NOMO-1 treated with DMSO at 0.1 percent for 48 hours (cell line): ENCODE measurements around the gene NLGN4X.

ENCODE experiments used
- DNase-seq: peaks from one replicate; lab custom pipeline; 2025; ENCODE audit not compliant: unreplicated experiment; lab: John Stamatoyannopoulos, UW

NLGN4X gene

DNA sequence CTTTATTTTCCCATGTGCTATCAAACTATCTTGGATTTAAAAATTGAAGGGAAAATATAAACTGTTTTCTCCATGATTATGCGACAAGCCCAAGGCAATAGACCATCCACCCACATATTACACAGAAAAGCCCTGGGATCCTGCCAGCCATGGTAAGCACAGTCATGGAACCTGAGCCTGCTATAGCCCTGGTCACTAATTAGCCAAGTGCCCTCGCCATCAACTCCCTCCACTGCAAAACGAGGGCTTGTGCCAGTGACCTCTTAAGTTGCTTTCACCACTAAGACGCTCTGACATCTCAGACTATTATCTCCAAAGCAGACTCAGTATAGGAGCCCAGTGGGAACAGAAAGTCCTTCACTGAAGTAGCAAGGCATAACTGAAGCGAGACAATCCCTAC, 69.2 kb downstream of the NLGN4X start:
- no peak for DNase-seq

DNA sequence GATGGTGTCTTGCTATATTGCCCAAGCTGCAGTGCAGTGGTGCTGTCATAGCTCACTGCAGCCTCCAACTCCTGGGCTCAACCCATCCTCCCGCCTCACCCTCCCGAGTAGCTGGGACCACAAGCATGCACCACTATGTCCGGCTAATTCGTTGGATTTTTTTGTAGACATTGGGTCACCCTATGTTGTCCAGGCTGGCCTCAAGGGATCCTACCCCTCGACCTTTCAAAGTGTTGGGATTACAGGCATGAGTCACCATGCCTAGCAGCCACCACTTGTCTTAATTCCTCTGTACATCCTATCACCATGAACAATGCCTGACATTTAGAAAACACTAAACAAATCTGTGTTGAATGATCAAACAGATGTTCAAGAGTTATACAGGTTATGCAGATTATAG, 76.7 kb downstream of the NLGN4X start:
- DNase-seq = no peak

DNA sequence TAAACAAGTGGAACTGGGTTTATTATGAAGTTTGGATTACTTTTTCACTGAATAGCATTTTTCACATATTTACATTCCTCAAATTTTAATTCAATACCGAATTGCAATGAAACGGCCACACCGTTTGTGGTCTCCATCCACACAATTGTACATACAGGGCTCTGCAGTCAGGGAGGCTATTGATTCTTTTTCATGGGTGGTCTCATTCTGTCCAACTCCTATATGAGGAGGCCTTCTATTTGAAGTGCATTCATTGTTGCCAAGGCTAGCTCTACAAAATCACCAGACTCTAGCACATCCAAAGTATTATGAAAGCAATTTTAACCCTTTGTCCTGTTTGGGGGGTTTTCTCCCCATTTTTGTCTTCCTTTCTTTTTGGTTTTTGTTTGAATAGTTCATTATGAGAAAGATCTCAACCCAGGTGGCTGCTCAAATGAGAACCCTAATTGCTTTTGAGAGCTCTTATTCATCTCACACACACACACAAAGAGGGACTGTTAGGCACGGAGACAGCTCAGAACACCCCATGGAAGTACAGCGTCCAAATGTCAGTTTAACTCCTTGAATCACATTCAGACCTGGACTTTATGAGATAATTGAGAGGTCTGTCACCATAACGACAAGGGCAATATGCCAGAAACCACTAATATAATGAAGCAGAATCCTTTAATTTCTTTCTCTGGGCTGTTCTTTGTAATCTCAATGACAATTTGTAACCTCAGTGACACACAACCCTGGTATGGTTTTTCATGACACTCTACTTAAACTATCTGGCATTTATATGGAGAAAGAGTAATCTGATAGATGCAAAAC, 79.4 kb downstream of the NLGN4X start:
- DNase-seq = no peak

DNA sequence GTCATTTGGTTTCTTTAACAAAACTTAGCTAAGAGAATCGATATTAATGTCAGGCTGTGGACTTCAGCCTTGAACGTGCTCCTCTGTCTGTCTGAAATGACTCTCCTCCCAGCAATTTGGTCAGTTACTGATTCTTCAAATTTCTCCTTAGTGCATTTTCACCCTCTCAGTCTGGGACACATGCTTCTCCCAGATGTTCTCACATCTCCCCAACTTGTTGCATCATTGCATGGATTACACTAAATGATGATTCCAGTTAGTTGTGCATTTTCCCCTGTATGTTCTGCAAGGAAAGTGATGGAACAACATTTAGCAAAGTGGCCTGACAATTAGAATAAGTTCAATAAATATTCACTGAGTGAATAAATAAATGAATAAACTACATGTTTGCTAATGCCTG, 94.4 kb downstream of the NLGN4X start:
- no peak for DNase-seq

DNA sequence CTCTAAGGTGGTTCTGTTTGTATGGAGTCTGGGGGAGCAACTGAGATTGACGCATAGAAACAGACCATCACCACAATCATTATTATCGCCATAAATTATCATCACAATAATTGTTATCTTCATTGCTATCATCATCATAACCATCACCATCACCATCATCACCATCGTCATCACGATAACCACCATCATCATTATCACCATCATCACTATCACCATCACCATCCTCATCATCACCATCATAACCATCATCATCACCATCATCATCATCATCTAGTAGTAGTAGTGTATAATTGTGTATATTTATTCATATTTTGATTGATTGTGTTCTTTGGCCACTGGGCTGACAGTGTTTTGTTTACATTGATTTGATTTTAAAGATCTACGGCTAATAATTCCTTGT, 95.7 kb downstream of the NLGN4X start:
- no peak for DNase-seq

DNA sequence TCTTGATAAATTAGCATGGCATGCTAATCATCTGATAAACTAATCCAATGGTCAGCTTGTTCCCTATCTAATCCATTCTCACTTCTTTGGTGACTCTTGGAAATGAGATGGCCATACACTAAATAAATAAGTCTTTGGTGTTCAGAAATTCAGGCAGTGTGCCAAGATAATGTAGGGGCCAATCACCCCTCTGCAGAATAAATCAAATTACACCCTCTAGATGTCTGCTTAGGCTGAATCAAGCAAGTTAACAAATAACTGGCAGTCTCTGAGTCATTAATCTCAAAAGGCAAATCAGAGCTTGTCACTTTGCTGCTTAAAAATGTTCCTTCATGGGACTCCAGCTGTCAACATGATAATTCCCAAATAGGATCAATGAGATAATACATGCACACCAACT, 97.4 kb downstream of the NLGN4X start:
- DNase-seq = no peak

DNA sequence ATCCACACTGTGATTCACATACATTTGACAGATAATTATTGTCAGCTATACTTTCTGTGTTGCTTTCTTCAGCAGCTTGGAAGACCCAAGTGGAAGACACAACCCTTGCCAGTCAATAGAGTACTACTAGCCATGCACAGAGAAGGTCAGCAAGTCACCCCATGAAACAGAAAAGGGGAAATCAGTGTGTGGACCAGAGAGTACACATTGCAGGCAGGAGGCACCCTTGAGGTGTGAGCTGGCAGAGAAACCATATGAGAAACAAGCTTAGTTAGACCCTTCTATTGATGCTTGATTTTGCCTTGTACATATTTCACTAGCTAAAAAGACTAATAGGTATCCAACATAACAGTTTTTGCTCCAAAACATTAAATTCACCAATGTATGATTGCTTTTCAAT, 99.5 kb downstream of the NLGN4X start:
- DNase-seq = no peak

DNA sequence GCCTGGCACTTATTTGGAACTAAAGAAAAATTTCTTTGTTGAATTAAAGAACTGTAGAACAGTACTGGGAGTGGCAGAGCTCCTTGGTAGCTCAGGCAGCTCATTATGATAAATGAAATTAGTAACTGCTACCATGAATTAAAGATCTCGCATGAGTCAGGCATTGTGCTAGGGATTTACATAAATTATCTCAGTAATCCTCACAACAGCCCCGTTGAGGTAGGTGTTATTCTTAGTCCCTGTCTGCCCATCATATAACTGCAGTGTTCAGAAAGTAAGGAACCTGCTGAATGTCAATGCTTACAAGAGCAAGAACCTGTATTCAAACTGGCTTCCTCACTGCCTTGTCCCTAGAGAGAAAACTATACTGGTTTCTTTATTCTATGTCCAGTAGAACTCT, 108.3 kb downstream of the NLGN4X start:
- DNase-seq = no peak

DNA sequence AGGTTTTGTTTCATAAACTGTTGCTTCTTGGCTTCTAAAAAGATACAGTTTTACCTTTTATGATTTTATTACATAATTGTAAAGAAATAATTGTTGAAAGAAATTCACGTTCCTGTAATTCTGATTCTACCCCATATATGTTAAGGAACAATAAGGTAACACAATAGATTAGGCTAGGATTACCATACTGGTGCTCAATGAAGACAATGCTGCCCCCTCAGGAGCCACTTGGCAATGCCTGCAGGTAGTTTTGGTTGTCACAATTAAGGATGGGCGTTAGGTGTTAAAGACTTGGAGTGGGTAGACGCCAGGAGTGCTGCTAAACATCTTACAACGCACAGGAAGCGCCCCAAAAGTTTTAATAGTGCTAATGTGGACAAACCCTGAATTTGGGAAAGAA, 133.2 kb downstream of the NLGN4X start:
- no peak for DNase-seq

DNA sequence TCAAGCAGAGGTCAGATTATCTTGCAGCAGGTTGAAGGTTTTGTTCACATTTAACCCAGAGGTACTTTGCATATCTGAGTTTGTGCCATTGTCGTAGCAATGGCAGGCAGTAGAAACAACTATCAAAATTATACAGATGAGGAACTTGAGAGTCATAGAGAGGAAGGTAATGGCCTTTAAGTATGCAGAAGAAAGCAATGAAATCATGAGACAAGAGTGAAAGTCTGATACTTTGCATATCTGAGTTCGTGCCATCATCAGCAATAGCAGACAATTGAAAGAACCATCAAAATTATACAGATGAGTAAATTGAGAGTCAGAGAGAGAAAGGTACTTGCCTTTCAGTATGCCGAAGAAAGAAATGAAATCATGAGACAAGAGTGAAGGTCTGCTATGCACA, 154.1 kb downstream of the NLGN4X start:
- no peak for DNase-seq

DNA sequence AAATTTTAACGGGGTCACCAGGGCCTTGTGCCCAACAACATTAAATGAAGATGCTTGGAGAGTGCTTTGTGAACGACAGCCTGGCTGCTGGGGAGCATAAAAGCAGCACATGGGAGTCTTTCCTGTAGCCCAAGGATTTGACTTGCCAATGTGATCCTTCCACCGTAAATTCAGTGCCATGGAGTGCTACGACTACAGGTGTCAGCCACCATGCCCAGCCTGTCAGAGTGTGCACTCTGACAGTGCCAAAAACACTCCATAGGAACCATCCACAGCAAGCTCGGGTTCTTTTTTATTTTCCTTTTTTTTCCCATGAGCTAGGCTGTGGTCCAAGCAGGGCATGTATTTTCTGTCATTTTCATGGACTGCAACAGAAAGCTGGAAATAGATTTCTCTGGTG, 156.9 kb downstream of the NLGN4X start:
- no peak for DNase-seq

DNA sequence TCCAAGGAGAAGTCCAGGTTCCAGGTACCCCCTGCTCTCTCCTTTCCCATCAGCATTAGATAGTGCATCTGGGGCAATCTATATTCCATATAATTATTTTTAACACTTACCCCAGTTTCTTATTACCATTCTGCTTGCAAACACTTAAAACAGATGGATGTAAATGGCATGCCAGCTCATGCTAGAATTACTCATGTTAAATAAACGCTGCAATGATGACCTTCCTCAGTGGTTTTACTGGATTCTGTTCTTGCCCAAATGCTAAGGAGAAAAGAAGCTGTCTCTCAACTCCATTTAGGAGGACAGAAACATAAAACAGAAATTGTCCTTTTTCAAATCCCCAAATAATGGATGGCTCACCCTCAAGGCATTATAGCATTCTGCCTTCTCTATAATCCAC, 161.1 kb downstream of the NLGN4X start:
- DNase-seq = no peak

DNA sequence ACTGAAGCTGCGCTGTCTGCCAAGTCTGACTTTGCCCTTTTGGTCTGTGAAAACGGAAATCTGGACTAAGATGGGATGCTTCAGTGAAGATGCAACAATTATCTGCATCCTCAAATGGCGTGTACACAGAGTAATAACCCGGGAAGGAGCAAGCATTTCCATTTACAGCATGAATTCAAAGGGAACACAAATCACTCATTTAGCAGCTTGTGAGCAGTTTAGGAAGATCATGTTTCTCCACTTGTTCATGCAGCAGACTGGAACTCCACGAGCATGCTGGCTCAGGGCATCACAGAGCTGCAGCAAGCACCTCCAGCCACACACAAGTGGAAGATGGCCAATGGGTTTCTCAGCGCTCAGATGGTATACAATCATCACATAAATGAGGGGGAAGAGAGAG, 175.5 kb downstream of the NLGN4X start:
- no peak for DNase-seq

DNA sequence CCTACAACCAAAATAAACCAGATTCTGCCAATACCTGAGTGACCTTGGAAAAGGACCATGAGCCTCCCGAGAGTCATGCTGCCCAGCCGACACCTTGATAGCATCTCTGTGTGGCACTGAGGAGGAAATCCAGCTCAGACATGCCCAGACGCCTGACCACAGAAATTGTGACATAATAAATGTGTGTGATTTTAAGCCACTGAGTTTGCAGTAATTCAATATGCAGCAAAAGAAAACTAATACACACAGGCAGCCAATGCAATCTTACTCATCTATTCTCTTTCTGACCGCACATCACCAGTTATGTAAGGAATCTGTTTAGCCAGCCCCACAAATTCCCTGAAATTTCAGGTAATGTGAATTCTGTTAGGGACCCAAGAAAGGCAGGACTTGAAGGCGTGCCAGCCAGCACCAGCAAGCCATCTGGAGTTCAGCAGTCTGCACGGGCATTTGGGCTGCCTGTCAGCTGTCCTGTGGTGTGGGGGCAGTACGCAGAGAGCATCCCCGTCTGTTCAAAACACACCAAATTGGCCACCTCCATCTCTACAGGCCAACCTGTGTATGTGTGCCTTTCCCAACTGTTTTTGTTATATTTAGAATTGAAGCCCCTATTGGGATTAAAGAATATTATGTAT, 176.4 kb downstream of the NLGN4X start:
- no peak for DNase-seq

DNA sequence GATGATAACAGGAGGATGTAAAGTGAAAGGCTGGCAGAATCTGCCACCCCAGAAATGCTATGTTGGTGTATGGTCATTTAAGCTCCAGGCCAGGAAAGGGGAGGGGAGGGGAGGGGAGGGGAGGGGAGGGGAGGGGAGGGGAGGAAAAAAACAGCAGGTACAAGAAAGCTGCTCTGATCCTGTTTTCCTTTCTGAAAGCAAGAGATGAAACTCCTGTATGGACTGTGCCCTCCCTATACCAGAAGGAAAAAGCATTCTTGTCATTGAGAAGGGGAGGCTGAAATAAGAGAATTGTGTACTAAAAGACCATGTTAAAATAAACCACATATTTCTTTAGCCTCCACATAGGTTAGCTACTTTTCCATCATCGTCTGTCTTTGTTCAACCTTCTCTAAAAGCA, 179.5 kb downstream of the NLGN4X start:
- no peak for DNase-seq

DNA sequence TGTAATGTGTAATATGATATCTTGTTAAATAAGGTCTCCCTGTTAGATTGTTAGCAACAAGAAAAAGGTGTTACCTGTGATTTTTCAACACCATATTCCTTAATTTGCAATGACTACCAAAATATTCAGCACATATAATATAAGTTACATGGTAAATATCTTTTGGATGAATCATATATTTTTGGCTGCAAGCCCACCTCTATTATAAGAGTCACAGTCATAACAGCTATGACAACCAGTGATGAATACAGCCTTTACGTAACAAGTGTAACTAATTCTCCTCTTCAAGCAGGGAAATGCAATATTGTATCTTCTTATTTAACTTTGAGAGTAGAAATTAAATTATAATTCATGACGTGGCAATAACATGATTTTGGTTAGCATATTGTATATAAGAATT, 187.0 kb downstream of the NLGN4X start:
- no peak for DNase-seq

DNA sequence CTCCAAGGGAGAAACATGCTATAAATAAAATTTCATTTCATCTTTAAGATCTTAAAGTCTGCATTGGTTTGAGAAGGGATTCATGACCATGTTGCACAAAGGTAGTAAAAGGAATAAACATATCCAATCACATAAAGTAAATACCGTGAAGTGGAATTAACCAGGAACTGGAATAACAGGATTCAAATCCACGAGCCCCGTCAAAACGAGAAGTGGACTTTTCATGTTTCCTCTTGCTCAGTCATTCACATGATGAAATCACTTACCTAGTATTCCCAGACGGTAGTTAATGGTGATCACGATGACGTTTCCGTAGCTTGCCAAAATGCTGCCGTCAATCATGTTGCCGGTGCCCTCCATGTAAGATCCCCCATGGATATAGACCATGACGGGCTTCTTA, 199.7 kb downstream of the NLGN4X start:
- DNase-seq = no peak

DNA sequence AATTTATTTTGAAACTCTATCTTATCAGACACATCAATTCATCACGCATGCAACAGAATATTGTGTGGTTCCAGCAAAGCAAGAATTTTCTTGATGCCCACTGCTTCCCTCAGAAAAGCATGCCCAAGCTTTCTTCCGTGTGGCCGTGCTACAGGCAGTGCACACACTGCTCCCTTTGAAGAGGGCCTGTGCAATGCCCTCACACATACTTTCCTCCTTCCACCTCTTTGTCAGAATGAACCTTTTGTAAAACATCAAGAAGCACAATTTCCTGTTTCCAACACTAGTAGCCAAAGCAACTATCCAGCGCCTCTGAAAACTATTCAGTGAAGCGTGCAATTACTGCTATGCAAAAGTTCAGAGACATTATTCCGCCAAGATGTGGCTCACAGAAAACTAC, 201.7 kb downstream of the NLGN4X start:
- DNase-seq = no peak

DNA sequence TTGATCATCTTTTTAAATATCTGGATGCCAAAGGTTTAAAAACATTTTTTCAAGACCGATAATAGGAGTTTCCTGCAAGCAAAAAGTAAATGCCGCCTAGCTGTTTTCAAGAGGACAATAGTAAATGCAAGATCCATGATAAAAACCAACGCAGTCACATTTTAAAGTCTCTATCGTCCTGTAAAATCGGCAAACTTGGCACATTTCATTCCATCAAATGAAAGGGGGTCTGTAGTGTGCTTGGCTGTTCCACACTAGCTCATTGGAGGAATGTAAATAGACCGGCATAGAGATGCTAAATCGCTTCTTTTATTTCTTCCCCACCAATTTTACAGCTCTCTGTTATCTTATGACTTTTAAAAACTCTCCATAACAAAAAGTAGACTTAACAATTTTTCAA, 202.2 kb downstream of the NLGN4X start:
- DNase-seq = no peak

DNA sequence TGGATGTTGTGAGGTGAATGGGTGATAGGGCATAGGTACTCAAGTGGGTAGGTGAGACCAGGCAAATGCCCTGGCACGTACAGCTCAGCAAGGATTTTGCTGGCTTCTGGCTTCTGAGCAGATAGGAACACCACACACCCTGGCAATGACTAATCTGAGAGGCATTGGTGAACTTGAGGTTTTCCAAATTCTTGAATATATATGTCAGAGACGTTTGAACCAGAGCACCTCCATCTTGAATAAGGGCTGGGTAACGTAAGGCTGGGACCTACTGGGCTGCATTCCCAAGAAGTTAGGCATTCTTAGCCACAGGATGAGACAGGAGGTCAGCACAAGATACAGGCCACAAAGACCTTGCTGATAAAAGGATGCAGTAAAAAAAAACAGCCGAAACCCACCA, 204.5 kb downstream of the NLGN4X start:
- DNase-seq = no peak

DNA sequence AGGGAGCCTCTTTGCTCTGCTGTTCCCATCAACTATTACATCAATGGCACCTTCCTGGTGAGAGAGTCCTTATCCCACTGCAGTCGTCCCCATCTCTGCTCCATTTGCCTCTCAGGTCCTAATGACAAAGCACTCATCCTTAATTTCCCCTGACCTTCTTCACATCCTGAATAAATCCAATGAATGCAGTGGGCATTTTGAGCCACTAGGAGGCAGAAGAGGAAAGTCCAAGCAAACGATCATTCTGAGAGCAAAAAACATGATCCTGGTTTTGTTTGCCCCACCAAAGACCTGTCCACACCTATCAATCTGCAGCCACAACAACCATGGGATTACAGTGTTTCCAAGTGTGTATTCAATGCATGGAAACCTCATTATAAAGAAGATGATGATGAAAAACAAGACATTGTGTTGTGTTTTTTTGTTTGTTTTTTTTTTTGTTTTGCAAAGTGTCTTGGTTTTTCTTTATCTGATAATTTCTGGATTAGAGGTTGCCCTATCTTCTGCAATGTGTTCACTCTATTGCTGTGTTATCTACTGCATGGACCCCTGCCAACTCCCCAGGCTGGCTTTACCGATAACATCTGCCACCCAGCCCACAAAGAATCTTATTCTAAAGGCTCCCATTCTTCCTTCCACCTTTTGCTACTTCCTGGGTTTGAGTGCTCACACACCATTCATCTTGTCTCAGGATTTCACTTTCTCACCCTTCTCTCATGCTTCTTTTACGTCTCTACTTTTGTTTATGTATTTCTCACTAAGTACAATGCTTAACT, 207.2 kb downstream of the NLGN4X start:
- peak; percentile 14 for DNase-seq

DNA sequence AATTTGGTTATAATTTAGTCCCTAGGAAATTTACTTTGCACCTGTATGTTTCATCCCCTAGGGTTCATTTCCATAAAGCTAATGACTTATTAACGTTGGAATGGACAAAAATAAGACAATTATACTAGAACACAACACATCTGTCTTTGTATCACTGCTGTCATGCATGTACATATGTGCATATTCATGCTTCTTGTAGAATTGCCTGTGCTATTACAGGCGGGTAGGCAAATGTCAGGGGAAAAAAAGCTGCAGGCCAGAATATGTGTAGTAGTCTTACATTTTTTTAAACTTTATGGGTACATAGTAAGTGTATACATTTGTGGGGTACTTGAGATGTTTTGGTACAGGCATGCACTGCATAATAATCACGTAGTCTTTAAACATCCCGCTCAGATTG, 209.6 kb downstream of the NLGN4X start:
- no peak for DNase-seq
